ENCODE data around the gene ARVCF. TPM values are rescaled to one million over a fixed set of nuclear protein-coding genes. Genes with fewer than 3 reads are reported as not detected.

ARVCF gene
- total RNA-seq, 1 donor from 2014 or later: 119 TPM

DNA sequence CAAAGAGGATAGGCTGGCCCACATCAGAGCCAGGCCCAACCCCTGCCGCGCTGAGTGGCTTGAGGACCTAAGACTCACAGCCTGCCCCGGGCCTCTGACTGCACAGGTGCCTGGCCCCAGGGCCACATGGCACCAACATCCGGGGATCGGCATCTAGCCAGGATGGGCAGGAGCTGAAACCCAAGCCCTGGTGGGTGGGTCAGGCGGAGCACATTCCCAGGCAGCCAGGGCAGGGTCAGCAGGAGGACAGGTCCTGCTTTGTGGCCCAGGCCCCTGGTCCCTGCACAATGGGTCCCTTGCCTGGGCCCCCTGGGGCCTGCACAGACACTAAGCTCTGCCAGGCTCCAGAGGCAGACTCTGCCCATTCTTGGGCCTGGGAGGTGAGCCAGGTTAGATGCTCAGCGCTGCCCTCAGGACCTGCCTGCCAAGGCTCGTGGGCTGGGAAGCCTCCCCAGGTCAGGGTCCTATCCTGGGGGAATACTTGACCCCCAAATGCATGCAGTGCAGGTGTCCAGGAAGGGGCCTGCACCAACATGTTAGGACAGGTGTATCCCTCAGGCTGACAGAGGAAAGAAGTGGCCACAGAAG lies 33.5 kb downstream of the ARVCF start:
- TF ChIP-seq, protein P1, sequence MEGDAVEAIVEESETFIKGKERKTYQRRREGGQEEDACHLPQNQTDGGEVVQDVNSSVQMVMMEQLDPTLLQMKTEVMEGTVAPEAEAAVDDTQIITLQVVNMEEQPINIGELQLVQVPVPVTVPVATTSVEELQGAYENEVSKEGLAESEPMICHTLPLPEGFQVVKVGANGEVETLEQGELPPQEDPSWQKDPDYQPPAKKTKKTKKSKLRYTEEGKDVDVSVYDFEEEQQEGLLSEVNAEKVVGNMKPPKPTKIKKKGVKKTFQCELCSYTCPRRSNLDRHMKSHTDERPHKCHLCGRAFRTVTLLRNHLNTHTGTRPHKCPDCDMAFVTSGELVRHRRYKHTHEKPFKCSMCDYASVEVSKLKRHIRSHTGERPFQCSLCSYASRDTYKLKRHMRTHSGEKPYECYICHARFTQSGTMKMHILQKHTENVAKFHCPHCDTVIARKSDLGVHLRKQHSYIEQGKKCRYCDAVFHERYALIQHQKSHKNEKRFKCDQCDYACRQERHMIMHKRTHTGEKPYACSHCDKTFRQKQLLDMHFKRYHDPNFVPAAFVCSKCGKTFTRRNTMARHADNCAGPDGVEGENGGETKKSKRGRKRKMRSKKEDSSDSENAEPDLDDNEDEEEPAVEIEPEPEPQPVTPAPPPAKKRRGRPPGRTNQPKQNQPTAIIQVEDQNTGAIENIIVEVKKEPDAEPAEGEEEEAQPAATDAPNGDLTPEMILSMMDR (IDR thresholded peaks at IDR 0.05; ENCODE audit: partially characterized antibody, unreplicated experiment): no peak
- peaks cover 5% of the 10 kb centered on the region for H3K27me3 Mint-ChIP-seq (ENCODE audit: unreplicated experiment)
- peaks cover 2% of the 10 kb centered on the region for H3K4me1 Mint-ChIP-seq (ENCODE audit: low read depth, unreplicated experiment)
- no peak overlapping the region for H3K4me3 Mint-ChIP-seq (ENCODE audit: unreplicated experiment)
- H3K27ac Mint-ChIP-seq (ENCODE audit: unreplicated experiment): no peak overlapping the region
- DNase-seq: no peak
- H3K36me3 Mint-ChIP-seq (ENCODE audit: unreplicated experiment): no peaks in the 10 kb centered on the region
- H3K9me3 Mint-ChIP-seq (ENCODE audit: unreplicated experiment): peaks cover 4% of the 10 kb centered on the region

DNA sequence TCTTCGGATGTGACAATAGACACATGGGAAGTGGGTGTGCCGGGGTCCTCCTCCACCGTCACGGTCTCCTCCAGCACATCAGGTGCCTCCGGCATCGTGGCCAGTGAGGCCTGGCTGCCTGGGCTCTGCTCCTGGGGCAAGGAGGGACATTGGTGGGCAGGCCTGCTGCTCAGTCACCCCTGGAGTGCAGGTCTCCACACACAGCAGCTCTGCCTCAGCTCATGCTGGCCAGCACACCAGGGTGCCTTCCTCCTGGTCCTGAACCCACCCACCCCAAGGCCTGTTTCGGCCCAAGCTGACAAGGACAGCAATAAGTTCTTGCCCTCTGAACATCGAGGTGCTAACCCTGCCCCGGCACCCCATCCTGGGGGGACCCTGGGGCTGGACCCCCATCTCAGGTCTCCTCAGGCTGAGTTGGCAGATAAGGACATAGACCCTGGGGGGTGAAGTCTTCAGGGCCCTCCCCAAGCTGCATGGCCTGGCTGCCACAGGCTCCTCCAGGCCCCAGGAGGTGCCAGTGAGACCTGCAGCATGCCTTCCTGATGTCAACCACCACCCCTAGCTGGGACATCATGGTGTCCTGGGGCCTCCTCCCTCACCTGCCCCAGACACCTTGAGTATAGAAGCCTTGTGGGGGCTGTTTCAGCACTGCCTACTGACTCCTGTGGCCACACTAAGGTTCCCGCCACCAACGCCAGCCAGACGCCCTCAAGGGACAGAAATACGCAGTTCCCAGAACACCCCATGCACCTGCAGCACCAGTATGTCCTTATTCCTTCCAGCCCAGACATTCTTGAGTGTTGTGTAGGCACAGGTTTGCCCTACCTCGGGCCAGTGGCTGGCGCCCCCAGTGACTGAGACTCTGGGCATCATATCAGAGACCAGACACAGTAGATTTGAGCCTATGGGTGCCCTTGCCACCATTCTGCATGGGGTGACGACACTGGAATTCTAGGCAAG lies 34.4 kb downstream of the ARVCF start:
- Mint-ChIP-seq H3K4me3 (ENCODE audit: unreplicated experiment) (no peak overlapping the region), H3K4me1 (ENCODE audit: low read depth, unreplicated experiment) (peaks cover 2% of the 10 kb centered on the region), H3K9me3 (ENCODE audit: unreplicated experiment) (peaks cover 4% of the 10 kb centered on the region), H3K36me3 (ENCODE audit: unreplicated experiment) (no peaks in the 10 kb centered on the region), H3K27me3 (ENCODE audit: unreplicated experiment) (peaks cover 5% of the 10 kb centered on the region), H3K27ac (ENCODE audit: unreplicated experiment) (no peak overlapping the region)
- TF ChIP-seq, protein P1 (IDR thresholded peaks at IDR 0.05; ENCODE audit: partially characterized antibody, unreplicated experiment): no peak
- DNase-seq: no peak

- Mint-ChIP-seq H3K4me3 (ENCODE audit: unreplicated experiment) (no peak overlapping the region), H3K4me1 (ENCODE audit: low read depth, unreplicated experiment) (peaks cover 2% of the 10 kb centered on the region), H3K27ac (ENCODE audit: unreplicated experiment) (no peak overlapping the region), H3K36me3 (ENCODE audit: unreplicated experiment) (no peaks in the 10 kb centered on the region), H3K9me3 (ENCODE audit: unreplicated experiment) (peaks cover 7% of the 10 kb centered on the region), H3K27me3 (ENCODE audit: unreplicated experiment) (peaks cover 5% of the 10 kb centered on the region)
- TF ChIP-seq, protein P1 (IDR thresholded peaks at IDR 0.05; ENCODE audit: partially characterized antibody, unreplicated experiment): no peak
- no peak for DNase-seq
Measured at GRCh38 chr22:19981171-19981960, 35.3 kb downstream of the ARVCF start.

GRCh38 chr22:19980766-19981165 lies 35.9 kb downstream of the ARVCF start:
- Mint-ChIP-seq H3K27ac (ENCODE audit: unreplicated experiment) (no peak overlapping the region), H3K4me3 (ENCODE audit: unreplicated experiment) (no peak overlapping the region), H3K27me3 (ENCODE audit: unreplicated experiment) (peaks cover 5% of the 10 kb centered on the region), H3K4me1 (ENCODE audit: low read depth, unreplicated experiment) (peaks cover 4% of the 10 kb centered on the region), H3K9me3 (ENCODE audit: unreplicated experiment) (peaks cover 7% of the 10 kb centered on the region), H3K36me3 (ENCODE audit: unreplicated experiment) (no peaks in the 10 kb centered on the region)
- no peak for DNase-seq
- TF ChIP-seq, protein P1 (IDR thresholded peaks at IDR 0.05; ENCODE audit: partially characterized antibody, unreplicated experiment): no peak
